GM19099 (cell line): ENCODE measurements around the gene TM9SF1.

Source experiments
- POLR2A ChIP-seq: IDR thresholded peaks from 3 replicates; pipeline ENCODE4 v1.6.1; 2011; ENCODE audit warnings: low read depth; ENCODE audit not compliant: insufficient read length; ENCODE audit errors: extremely low read depth

Gene TM9SF1

DNA sequence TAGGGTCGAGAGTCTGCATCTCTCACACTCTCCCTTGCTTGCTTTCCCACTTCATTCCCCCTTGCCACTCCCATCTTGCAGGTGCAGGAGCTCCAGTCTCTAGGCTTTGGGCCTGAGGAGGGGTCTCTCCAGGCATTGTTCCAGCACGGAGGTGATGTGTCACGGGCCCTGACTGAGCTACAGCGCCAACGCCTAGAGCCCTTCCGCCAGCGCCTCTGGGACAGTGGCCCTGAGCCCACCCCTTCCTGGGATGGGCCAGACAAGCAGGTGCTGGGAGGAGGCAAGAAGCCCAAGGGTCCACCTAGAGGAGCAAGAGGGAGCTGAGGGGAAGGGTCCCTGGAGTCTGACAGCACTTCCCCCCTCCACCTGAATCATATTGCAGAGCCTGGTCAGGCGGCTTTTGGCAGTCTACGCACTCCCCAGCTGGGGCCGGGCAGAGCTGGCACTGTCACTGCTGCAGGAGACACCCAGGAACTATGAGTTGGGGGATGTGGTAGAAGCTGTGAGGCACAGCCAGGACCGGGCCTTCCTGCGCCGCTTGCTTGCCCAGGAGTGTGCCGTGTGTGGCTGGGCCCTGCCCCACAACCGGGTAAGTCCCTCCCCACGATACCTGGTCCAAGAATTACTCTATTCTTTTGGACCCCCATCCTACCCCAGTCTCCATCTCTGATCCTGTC is 43.7 kb downstream of the TM9SF1 start:
- no peak for TF ChIP-seq POLR2A

DNA sequence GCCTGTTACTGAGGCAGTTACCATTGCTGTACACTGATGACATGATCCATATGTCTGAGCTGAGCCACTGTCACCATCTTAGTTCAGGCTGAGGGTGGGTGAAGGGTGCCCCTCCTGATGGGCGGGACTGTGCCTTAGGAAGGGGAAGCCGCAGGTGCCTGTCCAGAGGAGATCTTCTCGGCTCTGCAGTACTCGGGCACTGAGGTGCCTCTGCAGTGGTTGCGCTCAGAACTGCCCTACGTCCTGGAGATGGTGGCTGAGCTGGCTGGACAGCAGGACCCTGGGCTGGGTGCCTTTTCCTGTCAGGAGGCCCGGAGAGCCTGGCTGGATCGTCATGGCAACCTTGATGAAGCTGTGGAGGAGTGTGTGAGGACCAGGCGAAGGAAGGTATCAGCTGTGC is 44.2 kb downstream of the TM9SF1 start:
- no peak for TF ChIP-seq POLR2A

- no peak for TF ChIP-seq POLR2A
Measured at GRCh38 chr14:24150567-24150966, 44.7 kb downstream of the TM9SF1 start.

DNA sequence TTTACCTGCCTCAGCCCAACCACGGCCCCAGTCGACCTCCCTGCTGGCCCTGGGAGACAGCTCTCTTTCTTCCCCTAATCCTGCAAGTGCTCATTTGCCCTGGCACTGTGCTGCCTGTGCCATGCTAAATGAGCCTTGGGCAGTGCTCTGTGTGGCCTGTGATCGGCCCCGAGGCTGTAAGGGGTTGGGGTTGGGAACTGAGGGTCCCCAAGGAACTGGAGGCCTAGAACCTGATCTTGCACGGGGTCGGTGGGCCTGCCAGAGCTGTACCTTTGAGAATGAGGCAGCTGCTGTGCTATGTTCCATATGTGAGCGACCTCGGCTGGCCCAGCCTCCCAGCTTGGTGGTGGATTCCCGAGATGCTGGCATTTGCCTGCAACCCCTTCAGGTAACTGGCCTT is 45.2 kb downstream of the TM9SF1 start:
- TF ChIP-seq POLR2A, result no peak

DNA sequence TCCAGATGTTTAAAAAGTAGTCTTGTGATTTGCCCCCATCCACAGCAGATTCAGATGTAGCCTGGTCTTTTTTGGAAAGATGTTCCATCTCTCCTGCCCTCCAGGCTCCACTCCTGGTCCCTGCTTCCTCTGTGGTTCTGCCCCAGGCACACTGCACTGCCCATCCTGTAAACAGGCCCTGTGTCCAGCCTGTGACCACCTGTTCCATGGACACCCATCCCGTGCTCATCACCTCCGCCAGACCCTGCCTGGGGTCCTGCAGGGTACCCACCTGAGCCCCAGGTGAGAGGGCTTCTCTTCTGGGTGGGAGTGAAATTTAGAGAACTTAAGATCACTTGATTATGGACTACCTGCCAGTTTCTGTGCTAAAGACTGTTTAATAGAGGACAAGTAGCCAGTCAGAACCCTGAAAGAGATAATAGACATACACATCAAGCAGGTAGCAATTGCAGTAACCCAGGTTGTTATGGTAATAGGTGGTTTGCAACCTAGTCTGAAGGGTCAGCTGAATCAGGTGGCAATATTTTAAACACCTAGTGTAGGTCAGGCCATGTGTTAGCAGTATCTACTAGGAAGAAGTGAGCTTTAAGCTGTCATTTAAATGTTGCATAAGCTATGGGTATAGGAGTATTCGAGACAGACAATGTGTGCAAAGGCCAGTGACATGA is 45.8 kb downstream of the TM9SF1 start:
- TF ChIP-seq POLR2A, result no peak

DNA sequence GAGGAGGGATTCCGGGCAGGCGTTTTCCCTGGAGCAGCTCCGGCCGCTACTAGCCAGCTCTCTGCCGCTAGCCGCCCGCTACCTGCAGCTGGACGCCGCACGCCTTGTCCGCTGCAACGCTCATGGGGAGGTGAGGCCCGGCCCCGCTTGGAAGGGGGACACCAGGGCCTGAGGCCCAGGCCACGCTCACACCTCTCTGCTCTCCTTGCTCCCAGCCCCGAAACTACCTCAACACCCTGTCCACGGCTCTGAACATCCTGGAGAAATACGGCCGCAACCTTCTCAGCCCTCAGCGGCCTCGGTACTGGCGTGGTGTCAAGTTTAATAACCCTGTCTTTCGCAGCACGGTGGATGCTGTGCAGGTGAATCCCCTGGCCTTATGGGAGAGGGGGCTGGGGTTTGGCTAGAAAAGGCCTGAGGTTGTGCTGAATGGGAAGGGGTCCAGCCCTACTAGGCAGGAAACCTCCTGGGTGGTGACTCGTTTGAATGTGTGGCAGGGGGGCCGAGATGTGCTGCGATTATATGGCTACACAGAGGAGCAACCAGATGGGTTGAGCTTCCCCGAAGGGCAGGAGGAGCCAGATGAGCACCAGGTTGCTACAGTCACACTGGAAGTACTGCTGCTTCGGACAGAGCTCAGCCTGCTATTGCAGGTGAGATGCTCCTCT is 47.3 kb downstream of the TM9SF1 start:
- no peak for TF ChIP-seq POLR2A

GRCh38 chr14:24146978-24147760 is 48.1 kb downstream of the TM9SF1 start, which contains the start of gene RNF31:
TSS of gene RNF31 (plus strand) at chr14:24147498. CDS start at chr14:24147699, 201 bp downstream.
- TF ChIP-seq POLR2A, result peak; percentile 72

- TF ChIP-seq POLR2A, result peak; percentile 11
Measured at GRCh38 chr14:24146453-24146977, 48.7 kb downstream of the TM9SF1 start, which contains the start of gene PSME2. TSS of gene PSME2 (minus strand) at chr14:24146610. CDS start at chr14:24146581, 29 bp downstream.

- TF ChIP-seq POLR2A, result no peak
Measured at GRCh38 chr14:24145690-24146452, 49.4 kb downstream of the TM9SF1 start.

GRCh38 chr14:24145219-24145618 is 50.0 kb downstream of the TM9SF1 start:
- TF ChIP-seq POLR2A, result no peak

GRCh38 chr14:24144451-24144850 is 50.8 kb downstream of the TM9SF1 start:
- no peak for TF ChIP-seq POLR2A

- TF ChIP-seq POLR2A, result no peak
Measured at GRCh38 chr14:24143511-24143910, 51.7 kb downstream of the TM9SF1 start.

DNA sequence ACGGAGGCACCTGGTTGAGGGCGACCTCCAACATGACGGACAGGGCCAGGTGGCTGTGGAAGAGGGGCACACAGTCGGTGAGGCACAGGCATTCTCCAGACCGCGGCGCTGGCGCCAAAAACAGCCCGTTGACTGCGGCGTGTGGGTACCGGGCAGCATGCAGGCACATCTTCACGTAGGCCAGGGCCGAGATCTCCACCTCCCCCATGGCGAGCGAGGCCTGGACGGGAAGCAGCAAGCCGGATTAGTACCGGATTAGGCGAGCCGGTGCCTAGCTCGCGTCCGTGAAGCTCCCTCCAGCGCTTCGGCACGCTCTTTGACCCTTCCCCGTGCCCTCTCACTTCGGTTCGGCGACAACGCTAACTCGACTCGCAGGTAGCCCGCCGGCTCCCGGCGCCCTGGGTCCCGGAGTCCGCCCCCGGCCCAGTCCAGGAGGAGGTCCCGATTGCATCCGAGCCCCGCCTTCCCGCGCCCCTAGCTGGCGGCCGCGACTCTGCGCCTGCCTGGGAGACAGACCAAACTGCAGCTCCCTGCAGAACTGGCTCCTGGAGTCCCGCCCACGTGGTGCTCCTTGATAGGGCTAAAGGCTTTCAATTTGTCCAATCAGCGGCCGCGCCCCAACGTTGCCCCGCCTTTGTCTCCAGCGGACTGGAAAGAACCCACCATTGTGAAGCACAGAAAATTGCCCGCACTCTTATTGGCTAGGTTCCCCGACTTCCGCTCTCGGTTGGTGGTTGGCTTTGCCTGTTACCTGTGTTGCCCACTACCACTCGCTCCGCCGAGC is 54.0 kb downstream of the TM9SF1 start, which contains the start of gene EMC9:
Gene EMC9 (minus strand): TSS at position 495 of the 784 bp plus-strand sequence. CDS start 287 bp downstream, at position 208.
- TF ChIP-seq POLR2A, result peak; percentile 91
